GM12874 (cell line): Measurements from ENCODE around the gene TMEM175.

Source experiments
- TF ChIP-seq, protein P1 (sequence below): IDR thresholded peaks from 2 replicates; pipeline ENCODE4 v1.5.1; 2011; ENCODE audit warnings: low read depth, mild to moderate bottlenecking, control low read depth, low read length, moderate library complexity; ENCODE audit not compliant: insufficient read depth

The TMEM175 gene

DNA sequence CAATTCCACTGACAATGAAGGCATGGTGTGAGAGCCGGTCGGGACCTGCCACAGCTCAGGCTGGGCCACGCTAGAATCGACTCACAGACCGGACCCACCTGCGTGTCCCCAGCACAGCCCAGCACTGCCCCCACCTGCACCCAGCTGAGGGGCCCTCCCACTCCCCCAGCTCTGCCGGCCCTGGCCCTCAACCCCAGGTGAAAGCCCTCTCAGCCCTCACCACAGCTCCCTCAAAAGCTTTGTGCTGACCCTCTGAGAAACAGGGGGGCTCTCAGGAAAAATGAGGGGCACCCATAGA lies 25.2 kb upstream of the TMEM175 start:
- TF ChIP-seq, protein P1, sequence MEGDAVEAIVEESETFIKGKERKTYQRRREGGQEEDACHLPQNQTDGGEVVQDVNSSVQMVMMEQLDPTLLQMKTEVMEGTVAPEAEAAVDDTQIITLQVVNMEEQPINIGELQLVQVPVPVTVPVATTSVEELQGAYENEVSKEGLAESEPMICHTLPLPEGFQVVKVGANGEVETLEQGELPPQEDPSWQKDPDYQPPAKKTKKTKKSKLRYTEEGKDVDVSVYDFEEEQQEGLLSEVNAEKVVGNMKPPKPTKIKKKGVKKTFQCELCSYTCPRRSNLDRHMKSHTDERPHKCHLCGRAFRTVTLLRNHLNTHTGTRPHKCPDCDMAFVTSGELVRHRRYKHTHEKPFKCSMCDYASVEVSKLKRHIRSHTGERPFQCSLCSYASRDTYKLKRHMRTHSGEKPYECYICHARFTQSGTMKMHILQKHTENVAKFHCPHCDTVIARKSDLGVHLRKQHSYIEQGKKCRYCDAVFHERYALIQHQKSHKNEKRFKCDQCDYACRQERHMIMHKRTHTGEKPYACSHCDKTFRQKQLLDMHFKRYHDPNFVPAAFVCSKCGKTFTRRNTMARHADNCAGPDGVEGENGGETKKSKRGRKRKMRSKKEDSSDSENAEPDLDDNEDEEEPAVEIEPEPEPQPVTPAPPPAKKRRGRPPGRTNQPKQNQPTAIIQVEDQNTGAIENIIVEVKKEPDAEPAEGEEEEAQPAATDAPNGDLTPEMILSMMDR: no peak

GRCh38 chr4:907691-908425 lies 24.4 kb upstream of the TMEM175 start:
- TF ChIP-seq, protein P1: no peak

DNA sequence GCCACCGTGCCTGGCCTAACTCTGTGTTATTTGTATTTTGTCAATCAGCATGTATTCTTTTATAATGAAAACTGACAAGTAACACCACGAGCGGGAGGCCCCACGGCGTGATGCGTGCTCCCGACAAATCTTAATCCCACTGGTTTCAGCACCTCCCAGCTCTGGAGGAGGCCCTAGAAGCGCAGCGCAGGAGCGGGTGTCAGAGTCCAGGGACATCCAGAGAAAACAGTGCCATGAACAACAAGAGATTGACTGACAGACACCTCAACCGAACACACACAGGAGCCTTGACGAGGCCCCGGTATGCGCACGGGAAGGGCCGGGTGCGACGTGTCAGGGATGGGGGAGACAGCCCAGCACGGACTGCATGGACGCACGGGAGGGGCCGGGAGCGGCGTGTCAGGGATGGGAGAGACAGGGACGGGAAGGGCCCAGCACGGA lies 23.1 kb upstream of the TMEM175 start:
- TF ChIP-seq, protein P1: no peak

GRCh38 chr4:909821-910220 lies 22.4 kb upstream of the TMEM175 start:
- TF ChIP-seq, protein P1: no peak

DNA sequence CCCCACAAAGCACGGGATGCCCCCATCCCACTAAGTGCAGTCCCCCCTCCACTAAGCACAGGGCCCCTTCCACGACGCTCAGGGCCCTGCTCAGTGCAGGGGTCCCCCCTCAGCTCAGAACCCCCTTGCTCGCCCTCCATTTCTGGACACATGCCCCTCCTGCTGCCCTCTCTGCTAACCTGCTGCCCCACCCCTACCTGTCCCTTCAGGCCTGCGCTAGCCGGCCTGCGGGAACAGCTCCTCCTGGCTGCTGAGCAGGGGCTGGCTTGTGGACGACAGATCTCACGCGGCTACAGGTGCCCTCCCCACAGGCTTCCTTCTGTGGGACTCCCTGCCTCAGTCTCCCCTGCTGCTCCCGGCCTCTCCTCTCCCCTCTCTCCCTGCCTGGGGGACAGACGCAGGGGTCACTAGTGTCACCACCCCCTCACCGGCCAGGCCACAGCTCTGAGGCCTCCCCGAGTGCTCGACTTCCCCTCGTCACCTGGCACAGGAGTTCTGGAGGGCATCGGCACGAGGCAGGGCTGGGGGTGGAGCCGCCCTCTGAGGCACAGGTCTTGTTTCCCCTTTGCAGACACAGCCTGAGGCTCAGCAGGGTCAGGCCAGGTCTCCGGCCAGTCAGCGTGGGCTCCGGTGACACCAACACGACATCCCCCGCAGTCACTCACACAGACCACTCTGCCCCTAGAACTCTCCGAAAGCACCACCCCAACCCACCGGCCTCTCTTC lies 21.7 kb upstream of the TMEM175 start:
- TF ChIP-seq, protein P1: no peak

- TF ChIP-seq, protein P1: no peak
These were observed 21.0 kb upstream of the TMEM175 start for GRCh38 chr4:911221-911751.

GRCh38 chr4:911871-912490 lies 20.3 kb upstream of the TMEM175 start:
- TF ChIP-seq, protein P1: no peak
